Measurements from ENCODE around the gene LDLRAD2. TPM values are rescaled to one million over a fixed set of nuclear protein-coding genes. Genes with fewer than 3 reads are reported as not detected.
A peak's percentile ranks its signal among the peaks of the same experiment; 100 is the strongest.

Gene LDLRAD2
- total and polyA plus RNA-seq, 9 of the 15 experiments (the other 6 are each of a cell fraction or from before 2014, with no cell fraction given) = 0.45 to 0.48 TPM; not detected in 7

DNA sequence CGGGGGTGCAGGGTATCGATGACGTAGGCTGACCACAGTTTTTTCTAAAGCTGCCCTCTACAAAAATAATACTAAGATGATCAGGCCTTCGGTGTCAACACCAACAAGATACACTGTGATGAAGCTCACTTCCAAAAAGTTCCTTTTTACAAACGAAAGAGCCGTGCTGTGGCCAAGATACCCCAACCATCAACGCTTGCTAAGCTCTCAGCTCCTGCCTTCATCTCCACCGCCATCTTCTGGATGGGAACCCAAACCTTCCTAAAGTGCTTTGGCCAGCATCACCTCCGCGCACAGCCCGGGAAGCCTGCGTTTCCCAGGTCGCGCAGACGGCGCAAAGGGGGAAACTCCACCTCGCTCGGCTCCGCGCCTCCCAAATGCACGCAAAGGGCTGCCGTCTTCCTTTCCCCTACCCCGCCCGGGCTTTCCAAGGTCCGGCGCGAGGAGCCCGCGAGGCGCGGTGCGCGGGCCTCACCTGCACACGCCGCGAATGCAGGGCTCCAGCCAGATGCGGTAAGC, 29.7 kb upstream of the LDLRAD2 start (continued):
- TF ChIP-seq, protein P1, sequence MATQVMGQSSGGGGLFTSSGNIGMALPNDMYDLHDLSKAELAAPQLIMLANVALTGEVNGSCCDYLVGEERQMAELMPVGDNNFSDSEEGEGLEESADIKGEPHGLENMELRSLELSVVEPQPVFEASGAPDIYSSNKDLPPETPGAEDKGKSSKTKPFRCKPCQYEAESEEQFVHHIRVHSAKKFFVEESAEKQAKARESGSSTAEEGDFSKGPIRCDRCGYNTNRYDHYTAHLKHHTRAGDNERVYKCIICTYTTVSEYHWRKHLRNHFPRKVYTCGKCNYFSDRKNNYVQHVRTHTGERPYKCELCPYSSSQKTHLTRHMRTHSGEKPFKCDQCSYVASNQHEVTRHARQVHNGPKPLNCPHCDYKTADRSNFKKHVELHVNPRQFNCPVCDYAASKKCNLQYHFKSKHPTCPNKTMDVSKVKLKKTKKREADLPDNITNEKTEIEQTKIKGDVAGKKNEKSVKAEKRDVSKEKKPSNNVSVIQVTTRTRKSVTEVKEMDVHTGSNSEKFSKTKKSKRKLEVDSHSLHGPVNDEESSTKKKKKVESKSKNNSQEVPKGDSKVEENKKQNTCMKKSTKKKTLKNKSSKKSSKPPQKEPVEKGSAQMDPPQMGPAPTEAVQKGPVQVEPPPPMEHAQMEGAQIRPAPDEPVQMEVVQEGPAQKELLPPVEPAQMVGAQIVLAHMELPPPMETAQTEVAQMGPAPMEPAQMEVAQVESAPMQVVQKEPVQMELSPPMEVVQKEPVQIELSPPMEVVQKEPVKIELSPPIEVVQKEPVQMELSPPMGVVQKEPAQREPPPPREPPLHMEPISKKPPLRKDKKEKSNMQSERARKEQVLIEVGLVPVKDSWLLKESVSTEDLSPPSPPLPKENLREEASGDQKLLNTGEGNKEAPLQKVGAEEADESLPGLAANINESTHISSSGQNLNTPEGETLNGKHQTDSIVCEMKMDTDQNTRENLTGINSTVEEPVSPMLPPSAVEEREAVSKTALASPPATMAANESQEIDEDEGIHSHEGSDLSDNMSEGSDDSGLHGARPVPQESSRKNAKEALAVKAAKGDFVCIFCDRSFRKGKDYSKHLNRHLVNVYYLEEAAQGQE (IDR thresholded peaks at IDR 0.05; ENCODE audit: borderline replicate concordance) = peak; percentile 54; the same call in 1 of the 2 replicates
- TF ChIP-seq, protein P1 (CRISPR knock-in tag; IDR thresholded peaks at IDR 0.05; ENCODE audit: low read depth) = no peak
- TF ChIP-seq CREB1 (IDR thresholded peaks at IDR 0.05) (peak; percentile 55; the same call in 1 of the 2 replicates), CREB1 (CRISPR knock-in tag; IDR thresholded peaks at IDR 0.05) (no peak; the same call in none of the 2 replicates), CBFB (CRISPR knock-in tag; IDR thresholded peaks at IDR 0.05) (peak; percentile 94), FOXJ2 (tag; IDR thresholded peaks at IDR 0.05) (no peak), ZNF551 (CRISPR knock-in tag; IDR thresholded peaks at IDR 0.05) (no peak), GABPB1 (CRISPR knock-in tag; IDR thresholded peaks at IDR 0.05) (peak; percentile 68; the same call in 1 of the 2 replicates), PHF21A (IDR thresholded peaks at IDR 0.05; ENCODE audit: borderline replicate concordance, low read depth) (0 out of 2 replicates have a peak, but pooled peaks have one; percentile 40), MTA1 (IDR thresholded peaks at IDR 0.05; ENCODE audit: borderline replicate concordance) (peak; percentile 43; the same call in 1 of the 2 replicates), ARID2 (IDR thresholded peaks at IDR 0.05) (peak; percentile 63; the same call in 1 of the 2 replicates), C11orf30 (IDR thresholded peaks at IDR 0.05; ENCODE audit: low read depth) (peak; percentile 41; the same call in 1 of the 2 replicates), ZNF232 (CRISPR knock-in tag; IDR thresholded peaks at IDR 0.05) (peak; percentile 89), RBM25 (IDR thresholded peaks at IDR 0.05; ENCODE audit: low read depth, low read length, severe bottlenecking) (no peak)
- TF ChIP-seq, protein P2, sequence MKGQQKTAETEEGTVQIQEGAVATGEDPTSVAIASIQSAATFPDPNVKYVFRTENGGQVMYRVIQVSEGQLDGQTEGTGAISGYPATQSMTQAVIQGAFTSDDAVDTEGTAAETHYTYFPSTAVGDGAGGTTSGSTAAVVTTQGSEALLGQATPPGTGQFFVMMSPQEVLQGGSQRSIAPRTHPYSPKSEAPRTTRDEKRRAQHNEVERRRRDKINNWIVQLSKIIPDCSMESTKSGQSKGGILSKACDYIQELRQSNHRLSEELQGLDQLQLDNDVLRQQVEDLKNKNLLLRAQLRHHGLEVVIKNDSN (CRISPR knock-in tag; IDR thresholded peaks at IDR 0.05) = peak; percentile 45; the same call in 1 of the 2 replicates
- TF ChIP-seq, protein P3, sequence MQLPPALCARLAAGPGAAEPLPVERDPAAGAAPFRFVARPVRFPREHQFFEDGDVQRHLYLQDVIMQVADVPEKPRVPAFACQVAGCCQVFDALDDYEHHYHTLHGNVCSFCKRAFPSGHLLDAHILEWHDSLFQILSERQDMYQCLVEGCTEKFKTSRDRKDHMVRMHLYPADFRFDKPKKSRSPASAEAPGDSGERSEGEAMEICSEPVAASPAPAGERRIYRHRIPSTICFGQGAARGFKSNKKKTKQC (CRISPR knock-in tag; IDR thresholded peaks at IDR 0.05) = peak; percentile 79; the same call in 1 of the 2 replicates
- TF ChIP-seq, protein P4, sequence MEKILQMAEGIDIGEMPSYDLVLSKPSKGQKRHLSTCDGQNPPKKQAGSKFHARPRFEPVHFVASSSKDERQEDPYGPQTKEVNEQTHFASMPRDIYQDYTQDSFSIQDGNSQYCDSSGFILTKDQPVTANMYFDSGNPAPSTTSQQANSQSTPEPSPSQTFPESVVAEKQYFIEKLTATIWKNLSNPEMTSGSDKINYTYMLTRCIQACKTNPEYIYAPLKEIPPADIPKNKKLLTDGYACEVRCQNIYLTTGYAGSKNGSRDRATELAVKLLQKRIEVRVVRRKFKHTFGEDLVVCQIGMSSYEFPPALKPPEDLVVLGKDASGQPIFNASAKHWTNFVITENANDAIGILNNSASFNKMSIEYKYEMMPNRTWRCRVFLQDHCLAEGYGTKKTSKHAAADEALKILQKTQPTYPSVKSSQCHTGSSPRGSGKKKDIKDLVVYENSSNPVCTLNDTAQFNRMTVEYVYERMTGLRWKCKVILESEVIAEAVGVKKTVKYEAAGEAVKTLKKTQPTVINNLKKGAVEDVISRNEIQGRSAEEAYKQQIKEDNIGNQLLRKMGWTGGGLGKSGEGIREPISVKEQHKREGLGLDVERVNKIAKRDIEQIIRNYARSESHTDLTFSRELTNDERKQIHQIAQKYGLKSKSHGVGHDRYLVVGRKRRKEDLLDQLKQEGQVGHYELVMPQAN (IDR thresholded peaks at IDR 0.05; ENCODE audit: borderline replicate concordance) = peak; percentile 78

All from K562 (cell line).